Stimulated activated naive CD8-positive, alpha-beta T cell treated with anti-CD3 and anti-CD28 coated beads, Interleukin-15, Interleukin-2, amounts not matched to agents 100 ng/mL and 50 ng/mL, for 24 hours (primary cell): ENCODE results near the gene PRDM16.

Source experiments
- H3K27ac Mint-ChIP-seq: one replicate; pipeline ENCODE4 v1.8.0; 2021; ENCODE audit warnings: mild to moderate bottlenecking, mixed read lengths
- H3K27me3 Mint-ChIP-seq: one replicate; pipeline ENCODE4 v1.8.0; 2021; ENCODE audit warnings: mixed read lengths
- H3K36me3 Mint-ChIP-seq: one replicate; pipeline ENCODE4 v1.8.0; 2021; ENCODE audit warnings: low read depth, mixed read lengths
- H3K4me1 Mint-ChIP-seq: one replicate; pipeline ENCODE4 v1.8.0; 2021; ENCODE audit warnings: low read depth, mixed read lengths
- H3K4me3 Mint-ChIP-seq: one replicate; pipeline ENCODE4 v1.8.0; 2021; ENCODE audit warnings: mild to moderate bottlenecking, mixed read lengths
- H3K9me3 Mint-ChIP-seq: one replicate; pipeline ENCODE4 v1.8.0; 2021; ENCODE audit warnings: mixed read lengths

Gene PRDM16

GRCh38 chr1:3068564-3069431 lies at the start of gene PRDM16:
Gene PRDM16, plus strand, starts transcription at chr1:3069203. Its CDS starts 57 bp downstream, at chr1:3069260.
- Mint-ChIP-seq H3K27me3 (peaks cover 14% of the 10 kb centered on the region), H3K4me1 (peaks cover 4% of the 10 kb centered on the region), H3K4me3 (peak within 1 kb of the TSS; percentile 84), H3K9me3 (no peaks in the 10 kb centered on the region), H3K27ac (no peak within 1 kb of the TSS), H3K36me3 (no peaks in the 10 kb centered on the region)

DNA sequence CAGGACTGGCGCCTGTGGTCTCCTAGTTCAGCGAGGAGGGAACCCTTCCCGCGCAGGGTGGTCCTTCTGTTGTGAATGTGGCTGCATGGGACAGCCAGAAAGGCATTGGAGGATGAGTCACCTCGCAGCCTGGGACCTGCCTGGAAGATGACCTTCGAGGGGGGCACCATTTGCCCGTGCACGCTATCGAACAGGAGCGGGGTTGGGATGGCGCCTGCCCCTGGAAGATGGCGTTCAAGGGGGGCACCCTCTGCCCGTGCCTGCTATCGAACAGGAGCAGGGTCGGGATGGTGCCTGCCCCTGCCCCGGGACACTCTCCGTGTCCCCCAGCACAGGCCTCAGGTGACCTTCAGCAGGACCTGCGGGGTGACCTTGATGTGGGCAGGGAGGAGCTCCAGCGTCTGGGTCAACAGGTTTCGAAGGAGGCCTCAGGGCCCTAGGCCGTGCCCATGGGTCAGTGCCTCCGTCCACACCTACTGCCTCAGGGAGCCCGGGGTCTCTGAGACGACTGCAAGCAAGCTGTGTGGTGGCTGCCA lies 49.4 kb upstream of the PRDM16 start:
- no peak overlapping the region for H3K27ac Mint-ChIP-seq

GRCh38 chr1:3020263-3020909 lies 48.6 kb upstream of the PRDM16 start:
- no peaks in the 10 kb centered on the region for H3K9me3 Mint-ChIP-seq
- no peaks in the 10 kb centered on the region for H3K4me1 Mint-ChIP-seq
- H3K36me3 Mint-ChIP-seq: no peaks in the 10 kb centered on the region
- H3K27ac Mint-ChIP-seq: no peak overlapping the region
- H3K4me3 Mint-ChIP-seq: no peak overlapping the region
- no peaks in the 10 kb centered on the region for H3K27me3 Mint-ChIP-seq

More for the DNA sequence above, 49.4 kb upstream of the PRDM16 start:
- Mint-ChIP-seq H3K27me3 (no peaks in the 10 kb centered on the region), H3K36me3 (no peaks in the 10 kb centered on the region), H3K4me3 (no peak overlapping the region), H3K4me1 (no peaks in the 10 kb centered on the region), H3K9me3 (no peaks in the 10 kb centered on the region)

DNA sequence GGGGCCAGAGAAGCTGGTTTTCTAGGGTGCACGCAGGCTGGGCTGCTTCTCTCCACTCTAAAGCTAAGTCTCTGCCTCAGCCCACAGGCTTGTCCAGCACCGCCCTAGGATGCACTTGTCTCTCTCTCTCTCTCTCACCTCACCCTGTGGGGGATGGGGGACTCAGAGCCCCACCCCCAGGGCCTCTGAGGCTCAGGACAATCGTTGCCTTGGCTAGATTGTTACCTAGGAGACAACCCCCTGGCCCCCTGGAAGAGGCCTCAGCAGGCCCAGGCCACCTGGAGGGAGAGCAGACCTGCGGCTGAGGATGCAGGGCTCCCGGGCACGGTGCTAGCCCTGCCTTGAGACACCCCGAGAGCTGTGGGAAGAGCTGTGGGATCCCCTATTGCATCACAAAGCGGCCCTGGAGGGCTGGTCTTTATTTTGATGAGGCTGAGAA lies 47.8 kb upstream of the PRDM16 start, which contains the start of gene ACTRT2:
TSS of gene ACTRT2 (plus strand) at position 235 of the 439 bp plus-strand sequence. CDS start 220 bp downstream, outside the sequence.
- Mint-ChIP-seq H3K4me1 (no peaks in the 10 kb centered on the region), H3K4me3 (no peak within 1 kb of the TSS), H3K36me3 (no peaks in the 10 kb centered on the region), H3K27ac (no peak within 1 kb of the TSS), H3K27me3 (no peaks in the 10 kb centered on the region), H3K9me3 (no peaks in the 10 kb centered on the region)

GRCh38 chr1:3021801-3022401 lies 47.1 kb upstream of the PRDM16 start:
- H3K4me3 Mint-ChIP-seq: no peak overlapping the region
- H3K27me3 Mint-ChIP-seq: no peaks in the 10 kb centered on the region
- no peak overlapping the region for H3K27ac Mint-ChIP-seq
- no peaks in the 10 kb centered on the region for H3K36me3 Mint-ChIP-seq
- no peaks in the 10 kb centered on the region for H3K4me1 Mint-ChIP-seq
- H3K9me3 Mint-ChIP-seq: no peaks in the 10 kb centered on the region

- Mint-ChIP-seq H3K4me3 (no peak overlapping the region), H3K9me3 (no peaks in the 10 kb centered on the region), H3K27ac (no peak overlapping the region), H3K27me3 (no peaks in the 10 kb centered on the region), H3K36me3 (no peaks in the 10 kb centered on the region), H3K4me1 (no peaks in the 10 kb centered on the region)
Observed at GRCh38 chr1:3022511-3022973, 46.5 kb upstream of the PRDM16 start.

DNA sequence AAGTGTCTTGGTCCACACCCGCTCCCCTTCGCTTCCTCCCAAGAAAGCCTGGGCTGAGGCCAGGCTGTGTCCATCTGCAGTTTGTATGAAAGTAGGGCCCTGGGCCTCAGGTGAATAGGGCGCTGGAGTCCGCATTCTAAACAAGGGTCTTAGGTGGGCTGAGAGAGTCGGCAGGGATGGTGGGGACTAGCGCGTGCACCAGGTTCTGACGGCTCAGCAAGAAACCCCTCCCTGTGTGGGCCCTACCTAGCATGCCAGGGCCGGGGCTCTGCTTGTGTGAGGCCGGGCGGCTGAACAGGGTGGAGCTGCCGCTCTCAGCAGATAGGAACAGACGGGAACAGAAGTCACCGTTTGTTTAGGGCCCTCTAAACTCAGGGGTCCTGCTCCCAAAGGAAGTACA lies 46.0 kb upstream of the PRDM16 start:
- H3K4me1 Mint-ChIP-seq: no peaks in the 10 kb centered on the region
- H3K4me3 Mint-ChIP-seq: no peak overlapping the region
- H3K36me3 Mint-ChIP-seq: no peaks in the 10 kb centered on the region
- H3K27ac Mint-ChIP-seq: no peak overlapping the region
- H3K27me3 Mint-ChIP-seq: no peaks in the 10 kb centered on the region
- H3K9me3 Mint-ChIP-seq: no peaks in the 10 kb centered on the region

DNA sequence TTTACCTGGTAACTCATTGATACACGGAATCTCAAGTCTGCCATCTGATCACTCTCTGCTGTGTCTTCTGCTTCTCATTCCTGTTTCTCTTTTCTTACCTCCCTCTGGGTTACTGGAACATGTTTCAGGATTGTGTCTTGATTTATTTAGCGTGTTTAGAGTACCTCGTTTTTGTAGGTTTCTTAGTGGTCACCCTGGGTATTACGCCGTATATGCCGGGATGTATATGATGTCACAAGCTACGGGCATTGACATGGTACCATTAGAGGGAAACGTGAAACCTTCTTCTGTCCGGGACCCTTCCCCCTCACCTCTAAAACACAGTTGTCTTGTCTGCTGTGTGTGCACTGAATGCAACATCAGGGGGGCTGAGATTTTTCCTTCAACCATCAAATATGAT lies 45.0 kb upstream of the PRDM16 start:
- H3K4me3 Mint-ChIP-seq: no peak overlapping the region
- H3K36me3 Mint-ChIP-seq: no peaks in the 10 kb centered on the region
- no peaks in the 10 kb centered on the region for H3K4me1 Mint-ChIP-seq
- H3K27ac Mint-ChIP-seq: no peak overlapping the region
- no peaks in the 10 kb centered on the region for H3K27me3 Mint-ChIP-seq
- H3K9me3 Mint-ChIP-seq: no peaks in the 10 kb centered on the region

GRCh38 chr1:3024588-3024987 lies 44.4 kb upstream of the PRDM16 start:
- Mint-ChIP-seq H3K4me3 (no peak overlapping the region), H3K9me3 (no peaks in the 10 kb centered on the region), H3K36me3 (no peaks in the 10 kb centered on the region), H3K4me1 (no peaks in the 10 kb centered on the region), H3K27ac (no peak overlapping the region), H3K27me3 (no peaks in the 10 kb centered on the region)

GRCh38 chr1:3026124-3026523 lies 42.9 kb upstream of the PRDM16 start:
- Mint-ChIP-seq H3K9me3 (no peaks in the 10 kb centered on the region), H3K36me3 (no peaks in the 10 kb centered on the region), H3K4me3 (no peak overlapping the region), H3K27ac (no peak overlapping the region), H3K27me3 (no peaks in the 10 kb centered on the region), H3K4me1 (no peaks in the 10 kb centered on the region)

DNA sequence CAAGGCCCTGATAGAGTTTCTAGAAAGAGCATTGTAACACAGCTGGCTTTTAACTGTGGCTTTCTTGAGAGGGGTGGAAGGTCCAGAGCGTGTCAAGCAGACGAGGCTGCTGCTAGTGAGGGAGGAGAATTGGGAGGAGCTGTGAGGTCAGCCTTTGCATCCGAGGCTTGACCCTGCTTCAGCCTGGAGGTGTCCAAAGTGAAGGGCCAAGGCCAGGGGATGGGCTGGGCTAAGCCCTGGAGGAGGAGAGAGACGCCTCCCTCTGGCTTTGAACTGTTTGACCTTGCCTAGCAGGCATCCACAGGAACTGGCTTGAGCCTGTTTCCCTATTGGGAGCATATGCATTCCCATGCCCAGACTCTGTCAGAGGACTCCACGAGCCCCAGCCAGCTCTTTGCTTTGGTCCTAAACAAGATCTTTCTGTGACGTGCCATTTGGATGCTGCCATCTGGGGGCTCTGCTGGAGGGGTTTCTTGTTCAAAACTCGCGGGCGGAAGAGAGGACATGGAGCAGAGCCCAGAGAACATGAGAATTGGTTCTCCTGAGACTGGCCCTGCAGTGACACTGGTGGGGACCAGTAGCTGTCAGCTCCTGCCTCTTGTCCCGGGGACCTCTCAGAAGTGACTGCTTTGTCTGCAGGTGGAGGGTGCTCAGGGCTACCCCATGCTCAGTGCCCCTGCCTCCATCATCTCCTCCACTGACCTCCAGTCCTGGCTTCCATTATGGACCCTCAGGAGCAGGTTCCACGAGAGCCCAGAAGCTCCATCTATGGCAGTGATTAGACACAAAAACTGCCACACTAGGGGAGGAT lies 42.2 kb upstream of the PRDM16 start:
- H3K36me3 Mint-ChIP-seq: no peaks in the 10 kb centered on the region
- H3K27ac Mint-ChIP-seq: no peak overlapping the region
- no peak overlapping the region for H3K4me3 Mint-ChIP-seq
- H3K4me1 Mint-ChIP-seq: no peaks in the 10 kb centered on the region
- H3K27me3 Mint-ChIP-seq: no peaks in the 10 kb centered on the region
- no peaks in the 10 kb centered on the region for H3K9me3 Mint-ChIP-seq

GRCh38 chr1:3027611-3028371 lies 41.2 kb upstream of the PRDM16 start:
- Mint-ChIP-seq H3K27me3 (no peaks in the 10 kb centered on the region), H3K4me1 (peaks cover 4% of the 10 kb centered on the region), H3K27ac (no peak overlapping the region), H3K4me3 (no peak overlapping the region), H3K9me3 (no peaks in the 10 kb centered on the region), H3K36me3 (no peaks in the 10 kb centered on the region)

DNA sequence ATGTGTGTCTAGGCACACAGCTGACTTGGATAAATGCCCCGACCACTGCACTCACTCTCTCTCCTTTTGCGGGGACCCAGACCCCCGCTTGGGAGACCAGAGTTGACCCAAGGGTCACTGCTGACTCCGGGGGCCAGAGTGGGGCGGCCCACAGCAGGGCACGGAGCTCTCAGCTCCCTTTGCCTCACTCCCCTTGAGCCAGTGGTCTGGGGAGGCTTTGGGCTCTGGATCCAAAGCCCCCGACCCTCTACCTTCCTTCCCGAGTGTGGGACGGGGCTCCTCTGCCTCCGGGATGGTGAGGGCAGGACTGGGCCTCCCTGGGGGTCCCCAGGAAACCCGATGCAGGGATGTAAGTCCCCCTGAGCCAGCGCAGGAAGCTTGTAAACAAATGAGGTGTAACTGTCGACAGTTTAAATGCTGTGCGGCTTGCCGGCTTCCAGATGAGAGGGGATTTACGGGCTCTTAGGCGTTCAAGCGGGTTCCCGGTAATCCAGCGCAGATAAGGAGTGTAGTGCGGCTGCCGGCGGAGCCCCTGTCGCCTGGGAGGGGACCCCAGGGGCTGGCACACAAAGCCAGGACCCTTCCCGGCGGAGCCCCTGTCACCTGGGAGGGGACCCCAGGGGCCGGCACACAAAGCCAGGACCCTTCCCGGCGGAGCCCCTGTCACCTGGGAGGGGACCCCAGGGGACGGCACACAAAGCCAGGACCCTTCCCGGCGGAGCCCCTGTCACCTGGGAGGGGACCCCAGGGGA lies 40.3 kb upstream of the PRDM16 start:
- H3K27ac Mint-ChIP-seq: no peak overlapping the region
- H3K27me3 Mint-ChIP-seq: no peaks in the 10 kb centered on the region
- H3K36me3 Mint-ChIP-seq: no peaks in the 10 kb centered on the region
- H3K4me3 Mint-ChIP-seq: no peak overlapping the region
- peaks cover 10% of the 10 kb centered on the region for H3K4me1 Mint-ChIP-seq
- no peaks in the 10 kb centered on the region for H3K9me3 Mint-ChIP-seq
